ENCODE measurements around the gene DUSP5.

Gene DUSP5

DNA sequence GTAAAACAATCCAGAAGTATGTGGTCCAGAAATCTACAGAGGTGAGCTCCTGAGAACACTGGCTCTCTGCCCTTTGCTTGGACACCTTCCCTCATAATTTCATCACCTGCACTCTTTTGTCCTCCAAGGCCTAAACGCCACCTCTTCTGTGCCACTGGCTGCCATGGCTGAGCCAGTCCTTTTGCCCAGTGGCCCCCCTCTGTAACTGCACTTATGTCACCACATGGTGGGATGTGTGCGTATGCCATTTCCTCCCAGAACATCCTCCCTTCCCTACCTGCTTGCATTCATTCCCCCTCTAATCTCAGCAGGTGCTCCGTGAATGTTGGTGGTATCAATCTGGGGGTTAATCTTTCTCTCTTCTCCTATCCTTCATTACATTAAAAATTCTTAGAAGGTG is 17.3 kb upstream of the DUSP5 start:
- Histone ChIP-seq H3K36me3 (ENCODE audit: control insufficient read depth, insufficient read depth, low read length) (no peaks in the 10 kb centered on the region), H3K4me1 (ENCODE audit: control insufficient read depth, insufficient read depth, low read length, poor library complexity, severe bottlenecking) (no peaks in the 10 kb centered on the region), H3K9me3 (ENCODE audit: control insufficient read depth, low read length) (no peaks in the 10 kb centered on the region), H3K27ac (ENCODE audit: insufficient read depth, low read length, poor library complexity, severe bottlenecking) (no peak overlapping the region), H3K4me3 (ENCODE audit: insufficient read depth, low read depth, low read length, poor library complexity, severe bottlenecking) (no peak overlapping the region), H3K27me3 (replicated peaks; ENCODE audit: control insufficient read depth, insufficient read depth, low read length, poor library complexity, severe bottlenecking) (no peaks in the 10 kb centered on the region)
- no peak for DNase-seq

DNA sequence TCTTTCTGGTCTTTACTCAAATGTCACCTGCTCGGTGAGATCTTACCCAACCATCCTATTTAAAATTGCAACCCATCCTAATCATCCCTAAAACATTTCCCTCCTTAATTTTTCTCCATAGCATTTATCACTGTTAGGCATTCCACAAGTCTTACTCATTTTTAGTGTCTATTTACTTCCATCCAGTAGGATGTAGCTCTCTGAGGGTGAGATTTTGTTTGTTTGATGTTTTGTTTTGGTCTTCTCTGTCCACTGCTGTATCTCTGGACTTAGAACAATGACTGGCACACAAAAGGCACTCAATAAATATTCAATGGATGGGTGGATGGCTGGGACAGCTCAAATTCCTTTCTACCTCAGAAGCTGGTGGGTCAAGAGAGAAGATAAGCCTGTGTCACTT is 15.8 kb upstream of the DUSP5 start:
- H3K27me3 ChIP-seq (replicated peaks; ENCODE audit: control insufficient read depth, insufficient read depth, low read length, poor library complexity, severe bottlenecking): no peaks in the 10 kb centered on the region
- no peak overlapping the region for H3K4me3 ChIP-seq (ENCODE audit: insufficient read depth, low read depth, low read length, poor library complexity, severe bottlenecking)
- H3K4me1 ChIP-seq (ENCODE audit: control insufficient read depth, insufficient read depth, low read length, poor library complexity, severe bottlenecking): no peaks in the 10 kb centered on the region
- no peaks in the 10 kb centered on the region for H3K36me3 ChIP-seq (ENCODE audit: control insufficient read depth, insufficient read depth, low read length)
- H3K27ac ChIP-seq (ENCODE audit: insufficient read depth, low read length, poor library complexity, severe bottlenecking): no peak overlapping the region
- no peak for DNase-seq
- no peaks in the 10 kb centered on the region for H3K9me3 ChIP-seq (ENCODE audit: control insufficient read depth, low read length)

DNA sequence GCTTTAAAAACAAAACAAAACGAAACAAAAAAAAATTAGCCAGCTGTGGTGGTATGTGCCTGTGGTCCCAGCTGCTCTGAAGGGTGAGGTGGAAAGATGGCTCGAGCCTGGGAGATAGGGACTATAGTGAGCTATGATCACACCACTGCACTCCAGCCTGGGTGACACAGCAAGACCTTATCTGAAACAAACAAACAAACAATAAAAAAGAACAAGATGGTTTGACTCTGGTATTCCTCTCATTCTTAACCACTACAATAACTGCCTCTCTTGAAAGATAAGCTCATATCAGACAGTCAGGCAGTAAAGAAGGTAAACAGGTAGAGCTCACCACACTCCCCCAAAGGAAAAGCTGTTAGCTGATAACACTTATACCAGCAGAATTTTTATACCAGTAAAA is 14.1 kb upstream of the DUSP5 start:
- no peaks in the 10 kb centered on the region for H3K4me1 ChIP-seq (ENCODE audit: control insufficient read depth, insufficient read depth, low read length, poor library complexity, severe bottlenecking)
- H3K36me3 ChIP-seq (ENCODE audit: control insufficient read depth, insufficient read depth, low read length): no peaks in the 10 kb centered on the region
- no peak overlapping the region for H3K4me3 ChIP-seq (ENCODE audit: insufficient read depth, low read depth, low read length, poor library complexity, severe bottlenecking)
- no peaks in the 10 kb centered on the region for H3K27me3 ChIP-seq (replicated peaks; ENCODE audit: control insufficient read depth, insufficient read depth, low read length, poor library complexity, severe bottlenecking)
- no peaks in the 10 kb centered on the region for H3K9me3 ChIP-seq (ENCODE audit: control insufficient read depth, low read length)
- no peak for DNase-seq
- no peak overlapping the region for H3K27ac ChIP-seq (ENCODE audit: insufficient read depth, low read length, poor library complexity, severe bottlenecking)

DNA sequence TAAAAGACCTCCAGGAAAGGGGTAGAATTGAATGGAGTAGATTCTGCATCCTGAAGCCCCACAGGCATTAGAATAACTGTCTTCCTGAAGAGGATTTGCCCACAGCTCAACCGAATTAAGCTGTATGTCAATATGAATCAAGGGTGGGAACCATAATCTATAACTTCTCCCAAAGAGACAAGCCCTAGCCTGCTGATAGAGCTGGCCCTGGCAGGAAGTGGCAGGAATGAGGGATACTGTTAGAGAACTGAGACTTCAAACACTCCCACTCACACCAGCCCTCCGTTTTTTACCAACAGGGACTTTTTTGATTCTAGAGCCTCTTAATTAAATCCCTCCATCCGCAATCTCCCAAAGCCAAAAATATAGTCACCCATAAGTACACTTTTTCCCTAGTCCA is 12.2 kb upstream of the DUSP5 start:
- no peak overlapping the region for H3K27ac ChIP-seq (ENCODE audit: insufficient read depth, low read length, poor library complexity, severe bottlenecking)
- H3K4me1 ChIP-seq (ENCODE audit: control insufficient read depth, insufficient read depth, low read length, poor library complexity, severe bottlenecking): no peaks in the 10 kb centered on the region
- DNase-seq: no peak
- H3K4me3 ChIP-seq (ENCODE audit: insufficient read depth, low read depth, low read length, poor library complexity, severe bottlenecking): no peak overlapping the region
- H3K9me3 ChIP-seq (ENCODE audit: control insufficient read depth, low read length): no peaks in the 10 kb centered on the region
- no peaks in the 10 kb centered on the region for H3K27me3 ChIP-seq (replicated peaks; ENCODE audit: control insufficient read depth, insufficient read depth, low read length, poor library complexity, severe bottlenecking)
- no peaks in the 10 kb centered on the region for H3K36me3 ChIP-seq (ENCODE audit: control insufficient read depth, insufficient read depth, low read length)

DNA sequence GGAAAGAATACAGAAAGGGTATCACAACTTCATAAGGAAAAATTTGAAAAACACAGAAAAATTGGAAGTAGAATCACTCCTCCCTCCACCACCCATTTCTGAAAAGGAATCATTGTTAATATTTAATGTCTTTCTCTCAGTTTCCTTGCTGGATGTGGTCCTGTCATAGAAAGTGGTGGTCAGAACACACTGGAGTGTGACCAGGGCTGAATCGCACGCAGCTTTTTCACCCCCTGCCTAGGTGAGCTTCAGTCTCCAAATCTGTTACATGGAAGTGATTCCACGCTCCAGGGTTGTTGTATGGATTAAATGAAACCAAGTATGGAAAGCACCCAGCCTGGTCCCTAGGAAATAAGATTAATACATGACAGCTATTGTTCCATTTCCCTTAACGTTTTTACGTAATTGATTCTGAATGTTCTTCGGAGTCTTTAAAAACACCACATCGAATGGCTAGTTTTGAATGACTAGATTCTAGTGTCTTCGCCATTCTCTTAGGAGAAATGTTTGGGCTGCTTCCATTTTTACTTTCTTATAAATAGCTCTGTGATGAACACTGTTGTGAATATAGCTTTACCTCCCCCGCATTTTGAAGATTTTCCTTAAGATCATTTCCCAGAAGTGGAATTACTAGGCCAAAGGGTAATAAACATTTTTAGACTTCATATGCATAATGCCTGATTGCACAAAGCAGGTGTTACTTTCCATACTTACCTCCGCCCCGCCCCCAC is 10.9 kb upstream of the DUSP5 start:
- Histone ChIP-seq H3K4me1 (ENCODE audit: control insufficient read depth, insufficient read depth, low read length, poor library complexity, severe bottlenecking) (no peaks in the 10 kb centered on the region), H3K27ac (ENCODE audit: insufficient read depth, low read length, poor library complexity, severe bottlenecking) (no peak overlapping the region), H3K4me3 (ENCODE audit: insufficient read depth, low read depth, low read length, poor library complexity, severe bottlenecking) (no peak overlapping the region), H3K27me3 (replicated peaks; ENCODE audit: control insufficient read depth, insufficient read depth, low read length, poor library complexity, severe bottlenecking) (no peaks in the 10 kb centered on the region), H3K36me3 (ENCODE audit: control insufficient read depth, insufficient read depth, low read length) (no peaks in the 10 kb centered on the region), H3K9me3 (ENCODE audit: control insufficient read depth, low read length) (no peaks in the 10 kb centered on the region)
- DNase-seq: no peak

DNA sequence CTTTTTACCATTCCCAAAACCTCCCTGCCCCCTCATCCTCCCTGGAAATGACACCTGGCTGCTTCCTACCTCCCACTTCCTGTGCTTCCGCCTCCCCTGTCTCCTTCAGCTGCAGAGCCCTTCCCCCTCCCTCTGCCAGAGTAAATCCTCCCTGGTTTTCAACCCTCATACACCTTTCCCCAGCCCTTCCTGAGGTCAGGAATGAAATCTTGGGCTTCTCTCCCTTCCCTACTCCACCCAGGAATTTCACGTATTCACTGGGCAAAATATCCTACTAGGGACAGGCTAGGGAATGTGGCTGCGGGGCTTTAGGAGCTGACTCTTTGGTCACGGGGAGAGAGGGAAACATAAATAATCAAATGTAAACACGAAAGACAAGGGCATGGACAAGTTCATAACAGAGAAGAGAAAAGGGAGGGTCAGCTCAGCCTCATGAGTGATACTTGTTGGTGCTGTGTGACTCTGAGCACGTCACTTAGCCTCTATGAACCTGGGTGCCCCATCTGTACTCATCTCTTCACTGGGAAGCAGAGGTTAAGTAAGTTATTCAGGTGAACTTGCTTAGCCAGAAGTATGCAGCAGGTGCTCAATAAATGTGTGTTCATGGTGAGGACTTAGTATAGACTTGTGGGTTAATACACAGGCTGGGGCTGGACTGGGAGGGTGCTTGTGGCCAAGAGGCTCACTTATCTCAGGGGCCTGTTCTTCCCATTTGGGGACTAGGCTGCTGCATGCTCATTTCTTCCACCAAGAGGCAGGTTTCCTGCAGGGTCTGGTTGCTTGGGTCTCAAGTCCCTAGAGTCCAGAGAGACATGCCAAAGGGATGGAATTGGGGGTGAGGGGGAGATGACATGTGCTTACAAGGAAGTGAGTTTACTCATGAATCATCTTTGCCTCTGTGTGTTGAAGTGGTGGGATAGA is 10.0 kb upstream of the DUSP5 start:
- no peak overlapping the region for H3K27ac ChIP-seq (ENCODE audit: insufficient read depth, low read length, poor library complexity, severe bottlenecking)
- no peaks in the 10 kb centered on the region for H3K36me3 ChIP-seq (ENCODE audit: control insufficient read depth, insufficient read depth, low read length)
- no peak for DNase-seq
- no peaks in the 10 kb centered on the region for H3K27me3 ChIP-seq (replicated peaks; ENCODE audit: control insufficient read depth, insufficient read depth, low read length, poor library complexity, severe bottlenecking)
- H3K4me1 ChIP-seq (ENCODE audit: control insufficient read depth, insufficient read depth, low read length, poor library complexity, severe bottlenecking): no peaks in the 10 kb centered on the region
- no peaks in the 10 kb centered on the region for H3K9me3 ChIP-seq (ENCODE audit: control insufficient read depth, low read length)
- H3K4me3 ChIP-seq (ENCODE audit: insufficient read depth, low read depth, low read length, poor library complexity, severe bottlenecking): no peak overlapping the region

DNA sequence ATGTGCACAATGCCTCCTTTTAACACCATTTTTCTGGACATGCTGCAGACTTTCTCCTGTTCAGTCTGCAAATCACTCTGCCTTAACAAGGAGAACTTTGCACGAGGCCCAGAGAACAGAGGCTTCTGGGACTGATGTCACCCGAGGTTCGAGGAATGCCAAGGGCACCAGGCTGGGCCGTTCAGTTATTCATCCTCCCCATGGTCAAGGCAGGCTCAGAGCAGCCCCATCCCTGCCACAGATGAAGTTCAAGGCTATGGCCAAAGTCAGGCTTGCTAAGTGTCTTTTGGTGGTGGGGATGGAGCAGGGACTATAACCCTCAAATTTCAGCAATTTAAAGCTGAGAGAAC is 9.4 kb upstream of the DUSP5 start:
- Histone ChIP-seq H3K36me3 (ENCODE audit: control insufficient read depth, insufficient read depth, low read length) (no peaks in the 10 kb centered on the region), H3K4me1 (ENCODE audit: control insufficient read depth, insufficient read depth, low read length, poor library complexity, severe bottlenecking) (no peaks in the 10 kb centered on the region), H3K9me3 (ENCODE audit: control insufficient read depth, low read length) (no peaks in the 10 kb centered on the region)

DNA sequence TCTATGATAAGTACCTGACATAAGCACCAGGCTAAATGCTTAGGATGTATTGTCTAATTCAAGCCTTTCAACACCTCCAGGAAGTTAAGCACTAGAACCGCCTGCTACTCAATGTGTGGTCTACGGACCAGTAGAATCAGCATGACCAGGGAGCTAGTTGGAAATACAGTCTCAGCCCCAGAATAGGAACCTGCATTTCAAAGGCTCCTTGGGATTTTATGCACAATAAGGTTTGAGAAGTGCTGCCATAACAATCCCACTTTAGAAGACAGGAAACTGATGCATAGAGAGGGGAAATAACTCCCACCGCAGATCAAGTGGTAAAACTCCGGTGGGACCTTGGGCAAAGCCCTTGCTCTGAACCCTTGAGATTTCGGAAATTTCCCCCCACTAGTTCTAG is 8.8 kb upstream of the DUSP5 start:
- Histone ChIP-seq H3K36me3 (ENCODE audit: control insufficient read depth, insufficient read depth, low read length) (no peaks in the 10 kb centered on the region), H3K9me3 (ENCODE audit: control insufficient read depth, low read length) (no peaks in the 10 kb centered on the region), H3K27ac (ENCODE audit: insufficient read depth, low read length, poor library complexity, severe bottlenecking) (no peak overlapping the region), H3K4me3 (ENCODE audit: insufficient read depth, low read depth, low read length, poor library complexity, severe bottlenecking) (no peak overlapping the region), H3K4me1 (ENCODE audit: control insufficient read depth, insufficient read depth, low read length, poor library complexity, severe bottlenecking) (no peaks in the 10 kb centered on the region), H3K27me3 (replicated peaks; ENCODE audit: control insufficient read depth, insufficient read depth, low read length, poor library complexity, severe bottlenecking) (no peaks in the 10 kb centered on the region)
- DNase-seq: no peak

More for the DNA sequence above, 9.4 kb upstream of the DUSP5 start:
- DNase-seq: no peak
- Histone ChIP-seq H3K27me3 (replicated peaks; ENCODE audit: control insufficient read depth, insufficient read depth, low read length, poor library complexity, severe bottlenecking) (no peaks in the 10 kb centered on the region), H3K4me3 (ENCODE audit: insufficient read depth, low read depth, low read length, poor library complexity, severe bottlenecking) (no peak overlapping the region), H3K27ac (ENCODE audit: insufficient read depth, low read length, poor library complexity, severe bottlenecking) (no peak overlapping the region)

DNA sequence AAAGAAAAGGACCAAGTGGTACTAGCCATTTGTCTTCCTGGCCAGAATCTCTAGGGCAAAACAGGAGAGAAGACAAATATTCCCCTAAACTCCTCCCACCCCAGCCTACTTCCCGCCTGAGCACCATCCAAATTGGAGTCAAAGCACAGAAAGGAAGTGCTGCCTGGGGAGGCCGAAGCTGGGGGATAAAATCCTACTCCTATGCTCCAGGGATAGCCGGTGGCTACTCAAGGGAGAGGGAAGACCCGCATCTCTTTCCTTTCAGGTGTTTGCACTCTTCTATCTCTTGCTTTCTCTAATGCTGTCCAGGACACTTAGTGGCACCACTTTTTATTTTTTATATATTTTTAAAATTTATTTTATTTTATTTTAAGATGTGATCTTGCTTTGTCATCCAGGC is 7.1 kb upstream of the DUSP5 start:
- H3K27me3 ChIP-seq (replicated peaks; ENCODE audit: control insufficient read depth, insufficient read depth, low read length, poor library complexity, severe bottlenecking): no peaks in the 10 kb centered on the region
- no peaks in the 10 kb centered on the region for H3K36me3 ChIP-seq (ENCODE audit: control insufficient read depth, insufficient read depth, low read length)
- no peaks in the 10 kb centered on the region for H3K9me3 ChIP-seq (ENCODE audit: control insufficient read depth, low read length)
- H3K4me3 ChIP-seq (ENCODE audit: insufficient read depth, low read depth, low read length, poor library complexity, severe bottlenecking): no peak overlapping the region
- DNase-seq: no peak
- H3K4me1 ChIP-seq (ENCODE audit: control insufficient read depth, insufficient read depth, low read length, poor library complexity, severe bottlenecking): no peaks in the 10 kb centered on the region
- no peak overlapping the region for H3K27ac ChIP-seq (ENCODE audit: insufficient read depth, low read length, poor library complexity, severe bottlenecking)

DNA sequence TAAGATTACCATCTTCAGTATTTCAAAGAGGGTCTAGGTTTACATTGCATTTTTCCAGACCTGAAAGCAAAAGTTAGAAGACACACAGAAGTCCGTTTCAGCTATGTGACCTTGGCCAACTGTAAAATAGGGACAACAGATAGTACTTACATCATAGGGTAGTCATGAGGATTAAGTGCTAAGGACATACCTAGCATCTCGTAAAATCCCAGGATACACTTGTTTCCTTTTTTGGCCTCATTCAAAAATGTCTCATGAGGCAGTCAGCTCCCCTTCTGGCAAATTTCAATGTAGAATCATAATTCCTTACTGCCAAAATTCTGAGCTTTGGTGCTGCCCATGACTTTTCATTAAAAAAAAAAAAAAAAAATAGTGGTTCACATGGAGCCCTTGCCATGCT is 6.4 kb upstream of the DUSP5 start:
- no peak overlapping the region for H3K27ac ChIP-seq (ENCODE audit: insufficient read depth, low read length, poor library complexity, severe bottlenecking)
- DNase-seq: no peak
- no peaks in the 10 kb centered on the region for H3K36me3 ChIP-seq (ENCODE audit: control insufficient read depth, insufficient read depth, low read length)
- H3K4me3 ChIP-seq (ENCODE audit: insufficient read depth, low read depth, low read length, poor library complexity, severe bottlenecking): no peak overlapping the region
- H3K27me3 ChIP-seq (replicated peaks; ENCODE audit: control insufficient read depth, insufficient read depth, low read length, poor library complexity, severe bottlenecking): no peaks in the 10 kb centered on the region
- H3K9me3 ChIP-seq (ENCODE audit: control insufficient read depth, low read length): no peaks in the 10 kb centered on the region
- peaks cover 6% of the 10 kb centered on the region for H3K4me1 ChIP-seq (ENCODE audit: control insufficient read depth, insufficient read depth, low read length, poor library complexity, severe bottlenecking)

Measured in effector memory CD4-positive, alpha-beta T cell (primary cell).